ENCODE data around the gene LRMDA. TPM values are rescaled to one million over a fixed set of nuclear protein-coding genes. Genes with fewer than 3 reads are reported as not detected.

Gene LRMDA
- total RNA-seq, 1 experiment from 2014 or later, result 4.8 TPM

- no peak for TF ChIP-seq REST (IDR thresholded peaks at IDR 0.05; ENCODE audit: low read depth)
- no peak for TF ChIP-seq JUND (IDR thresholded peaks at IDR 0.05)
- TF ChIP-seq CEBPB (IDR thresholded peaks at IDR 0.05; ENCODE audit: low read depth), result no peak
- TF ChIP-seq YY1 (IDR thresholded peaks at IDR 0.05; ENCODE audit: extremely low read depth, insufficient replicate concordance, low read depth, low read length), result no peak
- TF ChIP-seq RAD21 (IDR thresholded peaks at IDR 0.05; ENCODE audit: low read depth), result no peak
- no peak for TF ChIP-seq ZNF274 (IDR thresholded peaks at IDR 0.05; ENCODE audit: low read depth, low read length)
- no peak for TF ChIP-seq POLR2A (IDR thresholded peaks at IDR 0.05; ENCODE audit: borderline replicate concordance, extremely low read depth, insufficient read depth, insufficient read length)
- TF ChIP-seq CBX3 (IDR thresholded peaks at IDR 0.05; ENCODE audit: low read depth), result no peak
- no peak for TF ChIP-seq MAX (IDR thresholded peaks at IDR 0.05)
- TF ChIP-seq, protein P1, sequence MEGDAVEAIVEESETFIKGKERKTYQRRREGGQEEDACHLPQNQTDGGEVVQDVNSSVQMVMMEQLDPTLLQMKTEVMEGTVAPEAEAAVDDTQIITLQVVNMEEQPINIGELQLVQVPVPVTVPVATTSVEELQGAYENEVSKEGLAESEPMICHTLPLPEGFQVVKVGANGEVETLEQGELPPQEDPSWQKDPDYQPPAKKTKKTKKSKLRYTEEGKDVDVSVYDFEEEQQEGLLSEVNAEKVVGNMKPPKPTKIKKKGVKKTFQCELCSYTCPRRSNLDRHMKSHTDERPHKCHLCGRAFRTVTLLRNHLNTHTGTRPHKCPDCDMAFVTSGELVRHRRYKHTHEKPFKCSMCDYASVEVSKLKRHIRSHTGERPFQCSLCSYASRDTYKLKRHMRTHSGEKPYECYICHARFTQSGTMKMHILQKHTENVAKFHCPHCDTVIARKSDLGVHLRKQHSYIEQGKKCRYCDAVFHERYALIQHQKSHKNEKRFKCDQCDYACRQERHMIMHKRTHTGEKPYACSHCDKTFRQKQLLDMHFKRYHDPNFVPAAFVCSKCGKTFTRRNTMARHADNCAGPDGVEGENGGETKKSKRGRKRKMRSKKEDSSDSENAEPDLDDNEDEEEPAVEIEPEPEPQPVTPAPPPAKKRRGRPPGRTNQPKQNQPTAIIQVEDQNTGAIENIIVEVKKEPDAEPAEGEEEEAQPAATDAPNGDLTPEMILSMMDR (IDR thresholded peaks at IDR 0.05 in 2 of 3, conservative IDR thresholded peaks at IDR 0.05 in 1 of 3; ENCODE audit: borderline replicate concordance in 1 of 3, insufficient read depth in 1 of 3, low read depth in 2 of 3, low read length in 2 of 3), result no peak
Observed at GRCh38 chr10:75801661-75802060, 370.2 kb downstream of the LRMDA start (continued).

Measured in HCT116 (cell line).